GM23338 (cell line): ENCODE measurements around the gene CNPPD1. TPM values are rescaled to one million over a fixed set of nuclear protein-coding genes. Genes with fewer than 3 reads are reported as not detected.

Experiments used
- CREB1 ChIP-seq: fragments of 250-450 bp; sonication (Bioruptor Pico); IDR thresholded peaks from 2 replicates; pipeline ENCODE4 v1.5.0; 2020; ENCODE audit warnings: low read depth, mild to moderate bottlenecking, moderate library complexity
- CTCF ChIP-seq, 2 experiments: fragments of 200-600 bp in 1 of 2; sonication (generic) in 1 of 2; conservative IDR thresholded peaks; 2 replicates each; pipeline versions ENCODE4 v1.5.1 to v1.6.1; 2016 to 2017; ENCODE audit warnings: antibody characterized with exemption in 2 of 2, low read depth in 2 of 2, mild to moderate bottlenecking in 2 of 2, moderate library complexity in 1 of 2
- EZH2 ChIP-seq: fragments of 200-600 bp; sonication (generic); IDR thresholded peaks from one replicate; pipeline ENCODE4 v1.8.0; 2017; ENCODE audit warnings: antibody characterized with exemption, mild to moderate bottlenecking, low read depth; ENCODE audit not compliant: unreplicated experiment
- EZH2phosphoT487 ChIP-seq: fragments of 200-600 bp; sonication (generic); IDR thresholded peaks from one replicate; pipeline ENCODE4 v1.8.1; 2018; ENCODE audit warnings: antibody characterized with exemption; ENCODE audit not compliant: unreplicated experiment
- NANOG ChIP-seq: IDR thresholded peaks from 2 replicates; pipeline ENCODE4 v1.6.1; 2016; ENCODE audit warnings: antibody characterized with exemption, borderline replicate concordance
- STAT1 ChIP-seq: IDR thresholded peaks from one replicate; pipeline ENCODE4 v1.6.1; 2016; ENCODE audit warnings: antibody characterized with exemption; ENCODE audit not compliant: unreplicated experiment
- ZNF114 ChIP-seq: fragments of 250-450 bp; sonication (Bioruptor Pico); IDR thresholded peaks from 2 replicates; pipeline ENCODE4 v1.5.0; 2020; ENCODE audit warnings: mild to moderate bottlenecking, moderate library complexity
- ZNF331 ChIP-seq: fragments of 250-450 bp; sonication (Bioruptor Pico); IDR thresholded peaks from 2 replicates; pipeline ENCODE4 v1.5.0; 2020; ENCODE audit warnings: low read depth, mild to moderate bottlenecking, moderate library complexity
- ZNF462 ChIP-seq: fragments of 250-450 bp; sonication (Bioruptor Pico); IDR thresholded peaks from 2 replicates; pipeline ENCODE4 v1.5.0; 2020; ENCODE audit warnings: mild to moderate bottlenecking, moderate library complexity
- polyA plus RNA-seq: library from polyadenylated mRNA; unstranded; fragments of >200 nt; fragmentation: Nextera tagmentation; extraction: Ambion mirVana; gene quantifications from 2 replicates; pipeline ENCODE4 v1.2.1, GENCODE V29; 2016
- total RNA-seq: library from RNA; depleted of rRNA; stranded (reverse); fragments of >200 nt; shearing (Covaris generic); gene quantifications from 2 replicates; pipeline ENCODE4 v1.2.3, GENCODE V29; 2014

The CNPPD1 gene
- total and polyA plus RNA-seq, 2 experiments from 2014 or later: 18.0 to 18.2 TPM

- TF ChIP-seq ZNF462 (no peak), CREB1 (CRISPR knock-in tag) (no peak), ZNF331 (CRISPR knock-in tag) (no peak), EZH2 (no peak), CTCF (conservative IDR thresholded peaks at IDR 0.05; ENCODE audit: low read depth in 2 of 2) (no peak), ZNF114 (no peak), NANOG (no peak), EZH2phosphoT487 (no peak), STAT1 (no peak)
Observed at GRCh38 chr2:219175928-219176817, 552 bp downstream of the CNPPD1 start (continued).
